Loucy (cell line): ENCODE data around the gene DHDH.

Experiments used
- CTCF ChIP-seq: fragments of 200-600 bp; sonication (generic); conservative IDR thresholded peaks from 2 replicates; pipeline ENCODE4 v1.5.1; 2014; ENCODE audit warnings: mild to moderate bottlenecking, antibody characterized with exemption, low read length
- EZH2phosphoT487 ChIP-seq: fragments of 200-600 bp; IDR thresholded peaks from 2 replicates; pipeline ENCODE4 v1.6.1; 2018; ENCODE audit warnings: antibody characterized with exemption, mild to moderate bottlenecking, moderate library complexity, borderline replicate concordance

GRCh38 chr19:48918801-48919247 is 14.7 kb upstream of the DHDH start:
- TF ChIP-seq CTCF (no peak), EZH2phosphoT487 (no peak)
